IPS DF 4.7 (cell line): ENCODE measurements around the gene MAS1.
A peak's percentile ranks its signal among the peaks of the same experiment; 100 is the strongest.
"Not testable (repeated sequence)": the region's sequence is repeated elsewhere in the genome, so short reads cannot be mapped to it uniquely, and the experiment has no call there.

Experiments
- DNase-seq: peaks from one replicate; pipeline ENCODE4 v3.0.0-alpha.2; 2013; ENCODE audit warnings: low spot score; ENCODE audit errors: extremely low read depth

Gene MAS1

GRCh38 chr6:159890792-159891191, at the start of gene MAS1:
TSS of gene MAS1 (plus strand) at chr6:159890988. CDS start at chr6:159906956, 15,968 bp downstream.
- DNase-seq, result no peak

- no peak for DNase-seq
Observed at GRCh38 chr6:159842035-159842434, 48.8 kb upstream of the MAS1 start.

- no peak for DNase-seq
Observed at GRCh38 chr6:159844737-159845645, 45.8 kb upstream of the MAS1 start.

- not testable (repeated sequence) for DNase-seq
Observed at GRCh38 chr6:159848552-159848951, 42.2 kb upstream of the MAS1 start.

- DNase-seq, result not testable (repeated sequence)
Observed at GRCh38 chr6:159849851-159850250, 40.9 kb upstream of the MAS1 start.

- no peak for DNase-seq
Observed at GRCh38 chr6:159852877-159853276, 37.9 kb upstream of the MAS1 start.

GRCh38 chr6:159853754-159854153, 37.0 kb upstream of the MAS1 start:
- DNase-seq, result no peak

GRCh38 chr6:159854959-159855358, 35.8 kb upstream of the MAS1 start:
- no peak for DNase-seq

- no peak for DNase-seq
Observed at GRCh38 chr6:159858259-159858658, 32.5 kb upstream of the MAS1 start.

- DNase-seq, result no peak
Observed at GRCh38 chr6:159860482-159860881, 30.3 kb upstream of the MAS1 start.

GRCh38 chr6:159862103-159862502, 28.7 kb upstream of the MAS1 start:
- DNase-seq, result no peak

GRCh38 chr6:159863341-159863740, 27.4 kb upstream of the MAS1 start:
- not testable (repeated sequence) for DNase-seq

GRCh38 chr6:159865226-159865920, 25.4 kb upstream of the MAS1 start:
- DNase-seq, result no peak

GRCh38 chr6:159866286-159867247, 24.2 kb upstream of the MAS1 start:
- DNase-seq, result no peak

GRCh38 chr6:159871241-159871640, 19.5 kb upstream of the MAS1 start:
- no peak for DNase-seq

GRCh38 chr6:159871906-159872305, 18.9 kb upstream of the MAS1 start:
- DNase-seq, result no peak

GRCh38 chr6:159874435-159874834, 16.4 kb upstream of the MAS1 start:
- DNase-seq, result no peak

- peak; percentile 25 for DNase-seq
Observed at GRCh38 chr6:159875194-159875593, 15.6 kb upstream of the MAS1 start.

- DNase-seq, result no peak
Observed at GRCh38 chr6:159876242-159876641, 14.5 kb upstream of the MAS1 start.

GRCh38 chr6:159877256-159877808, 13.5 kb upstream of the MAS1 start:
- DNase-seq, result no peak

GRCh38 chr6:159878341-159878740, 12.4 kb upstream of the MAS1 start:
- no peak for DNase-seq
